A549 (cell line): Measurements from ENCODE around the gene SH3RF3.

Experiments
- GATA3 ChIP-seq: IDR thresholded peaks from 2 replicates; pipeline ENCODE4 v1.6.1; 2012; ENCODE audit warnings: borderline replicate concordance
- MYC ChIP-seq: IDR thresholded peaks from 2 replicates; pipeline ENCODE4 v1.6.1; 2012; ENCODE audit warnings: mild to moderate bottlenecking, inconsistent platforms, low read length, improper control_type of control experiment, borderline replicate concordance
- POLR2A ChIP-seq: IDR thresholded peaks from 2 replicates; pipeline ENCODE4 v1.6.1; 2012; ENCODE audit warnings: mild to moderate bottlenecking, low read length
- TF ChIP-seq, protein P1 (sequence below): fragments of >200 bp; sonication (Bioruptor Twin); formaldehyde crosslinking; IDR thresholded peaks from 3 replicates; pipeline ENCODE4 v1.5.1; 2016

DNA sequence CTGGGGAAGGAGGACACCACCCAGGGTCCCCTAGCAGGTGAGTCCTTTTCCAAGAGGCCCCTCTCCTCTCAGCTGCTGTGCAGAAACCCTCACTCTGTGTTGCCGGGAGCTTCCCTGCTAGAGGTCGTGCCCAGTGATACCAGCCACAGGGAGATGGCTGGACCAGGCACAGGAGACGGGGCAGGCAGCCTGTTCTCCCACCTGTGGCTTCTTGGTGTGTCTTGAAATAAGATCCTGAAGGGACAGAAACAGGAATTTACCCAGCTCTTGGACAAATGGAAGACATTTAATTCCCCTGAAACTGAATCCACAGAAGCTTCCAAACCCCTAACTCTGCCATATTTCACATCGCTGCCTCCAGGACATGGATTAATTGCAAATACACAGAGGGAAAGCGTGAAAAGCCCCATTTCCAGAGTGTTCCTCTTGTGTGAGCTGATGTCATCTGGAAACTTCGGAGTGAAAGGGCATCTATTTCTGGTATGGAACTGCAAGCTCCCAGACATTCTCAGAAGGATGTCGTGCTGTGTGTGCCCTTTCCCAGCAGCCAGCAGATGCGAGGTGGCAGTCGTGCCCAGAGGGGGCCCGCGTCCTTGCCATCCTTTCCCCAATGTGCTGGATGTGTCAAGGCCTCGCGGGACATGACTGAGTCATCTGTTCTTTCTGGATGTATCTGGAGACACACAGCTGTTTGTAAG is 307.0 kb downstream of the SH3RF3 start:
- TF ChIP-seq MYC (no peak), GATA3 (no peak), POLR2A (no peak)
- TF ChIP-seq, protein P1, sequence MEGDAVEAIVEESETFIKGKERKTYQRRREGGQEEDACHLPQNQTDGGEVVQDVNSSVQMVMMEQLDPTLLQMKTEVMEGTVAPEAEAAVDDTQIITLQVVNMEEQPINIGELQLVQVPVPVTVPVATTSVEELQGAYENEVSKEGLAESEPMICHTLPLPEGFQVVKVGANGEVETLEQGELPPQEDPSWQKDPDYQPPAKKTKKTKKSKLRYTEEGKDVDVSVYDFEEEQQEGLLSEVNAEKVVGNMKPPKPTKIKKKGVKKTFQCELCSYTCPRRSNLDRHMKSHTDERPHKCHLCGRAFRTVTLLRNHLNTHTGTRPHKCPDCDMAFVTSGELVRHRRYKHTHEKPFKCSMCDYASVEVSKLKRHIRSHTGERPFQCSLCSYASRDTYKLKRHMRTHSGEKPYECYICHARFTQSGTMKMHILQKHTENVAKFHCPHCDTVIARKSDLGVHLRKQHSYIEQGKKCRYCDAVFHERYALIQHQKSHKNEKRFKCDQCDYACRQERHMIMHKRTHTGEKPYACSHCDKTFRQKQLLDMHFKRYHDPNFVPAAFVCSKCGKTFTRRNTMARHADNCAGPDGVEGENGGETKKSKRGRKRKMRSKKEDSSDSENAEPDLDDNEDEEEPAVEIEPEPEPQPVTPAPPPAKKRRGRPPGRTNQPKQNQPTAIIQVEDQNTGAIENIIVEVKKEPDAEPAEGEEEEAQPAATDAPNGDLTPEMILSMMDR, result no peak
